Activated CD8-positive, alpha-beta T cell treated with anti-CD3 and anti-CD28 coated beads, Interleukin-2, amount 10 ng/mL, durations not matched to agents 7 days and 5 days (primary cell): Measurements from ENCODE around the gene ACTN3. TPM values are rescaled to one million over a fixed set of nuclear protein-coding genes. Genes with fewer than 3 reads are reported as not detected.

Source experiments
- ATAC-seq: fragments of 150-1000 bp; cut with Tn5 transposase; one replicate; pipeline ENCODE4 v1.10.0; 2021; ENCODE audit warnings: moderate library complexity
- CTCF ChIA-PET: fragments of 350-600 bp; sonication (Branson Sonifier 250); formaldehyde crosslinking; loops from one replicate; lab custom pipeline; 2021; ENCODE audit warnings: antibody characterized with exemption; lab: Charles Lee
- POLR2A ChIA-PET: fragments of 350-600 bp; sonication (Branson Sonifier 250); formaldehyde crosslinking; loops from one replicate; lab custom pipeline; 2021; ENCODE audit warnings: antibody characterized with exemption; lab: Charles Lee
- DNase-seq: peaks from one replicate; pipeline ENCODE4 v3.0.0-alpha.2; 2020
- H3K27ac Mint-ChIP-seq: one replicate; pipeline ENCODE4 v1.8.0; 2021; ENCODE audit warnings: mild to moderate bottlenecking, mixed read lengths
- H3K27me3 Mint-ChIP-seq: one replicate; pipeline ENCODE4 v1.8.0; 2021; ENCODE audit warnings: low read depth, mixed read lengths
- H3K36me3 Mint-ChIP-seq: one replicate; pipeline ENCODE4 v1.8.0; 2021; ENCODE audit warnings: low read depth, mixed read lengths
- H3K4me1 Mint-ChIP-seq: one replicate; pipeline ENCODE4 v1.8.0; 2021; ENCODE audit warnings: low read depth, mixed read lengths
- H3K4me3 Mint-ChIP-seq: one replicate; pipeline ENCODE4 v1.8.0; 2021; ENCODE audit warnings: mild to moderate bottlenecking, mixed read lengths
- H3K9me3 Mint-ChIP-seq: one replicate; pipeline ENCODE4 v1.8.0; 2022; ENCODE audit warnings: mixed read lengths; ENCODE audit not compliant: insufficient read depth
- total RNA-seq, 2 experiments: library from RNA; stranded (reverse); gene quantifications; one replicate each; pipeline ENCODE4 v1.2.3, GENCODE V29; 2021

Gene ACTN3
- not detected for total RNA-seq

- ATAC-seq (no peak), DNase-seq (peak; percentile 26)
- peak within 1 kb of the TSS; percentile 75 for H3K27ac Mint-ChIP-seq
- H3K9me3 Mint-ChIP-seq = no peaks in the 10 kb centered on the region
- ChIA-PET POLR2A (interaction anchor here (0.6 to 2.1 kb wide), 8 partner anchors 11 to 295 kb away, joined by 3 to 18 read pairs (median 4); partner anchors contain the start of genes DPP3, RBM14, RBM4 and RBM4B), CTCF (interaction anchor here (1.0 to 2.9 kb wide), 5 partner anchors 23 to 297 kb away, joined by 3 to 30 read pairs (median 5); partner anchors contain the start of genes CCDC87, CCS, RBM4B and RCE1)
- H3K36me3 Mint-ChIP-seq = peaks cover 19% of the 10 kb centered on the region
- peaks cover 38% of the 10 kb centered on the region for H3K4me1 Mint-ChIP-seq
- H3K27me3 Mint-ChIP-seq = peaks cover 19% of the 10 kb centered on the region
- H3K4me3 Mint-ChIP-seq = peak within 1 kb of the TSS; percentile 83
These were observed at the start of gene ACTN3 for GRCh38 chr11:66546368-66546965. ACTN3 (plus strand) TSS chr11:66546903; CDS start chr11:66546938, 35 bp downstream.

GRCh38 chr11:66497206-66497605 is 49.5 kb upstream of the ACTN3 start:
- H3K9me3 Mint-ChIP-seq = no peaks in the 10 kb centered on the region
- H3K27me3 Mint-ChIP-seq = no peaks in the 10 kb centered on the region
- CTCF ChIA-PET = no interaction called here
- peaks cover 30% of the 10 kb centered on the region for H3K36me3 Mint-ChIP-seq
- H3K4me1 Mint-ChIP-seq = no peaks in the 10 kb centered on the region
- no peak for ATAC-seq
- H3K27ac Mint-ChIP-seq = no peak overlapping the region
- no peak for DNase-seq
- H3K4me3 Mint-ChIP-seq = no peak overlapping the region
- POLR2A ChIA-PET = no interaction called here

- Mint-ChIP-seq H3K4me1 (no peaks in the 10 kb centered on the region), H3K9me3 (no peaks in the 10 kb centered on the region), H3K27me3 (no peaks in the 10 kb centered on the region), H3K36me3 (peaks cover 28% of the 10 kb centered on the region), H3K4me3 (no peak overlapping the region), H3K27ac (no peak overlapping the region)
- POLR2A ChIA-PET = interaction anchor here (0.7 kb wide), 1 partner anchor 608 kb away, joined by 3 read pairs; no protein-coding TSS in a partner anchor
- CTCF ChIA-PET = no interaction called here
- DNase-seq (no peak), ATAC-seq (no peak)
These were observed 48.2 kb upstream of the ACTN3 start for GRCh38 chr11:66498506-66498905.

- no peaks in the 10 kb centered on the region for H3K9me3 Mint-ChIP-seq
- H3K4me1 Mint-ChIP-seq = peaks cover 14% of the 10 kb centered on the region
- POLR2A ChIA-PET = no interaction called here
- no peak overlapping the region for H3K27ac Mint-ChIP-seq
- no peak overlapping the region for H3K4me3 Mint-ChIP-seq
- DNase-seq (no peak), ATAC-seq (no peak)
- CTCF ChIA-PET = interaction anchor here (1.3 kb wide), 1 partner anchor 14 kb away, joined by 4 read pairs; no protein-coding TSS in a partner anchor
- peaks cover 23% of the 10 kb centered on the region for H3K36me3 Mint-ChIP-seq
- H3K27me3 Mint-ChIP-seq = no peaks in the 10 kb centered on the region
These were observed 41.4 kb upstream of the ACTN3 start for GRCh38 chr11:66505276-66505816.

- peak overlapping the region; percentile 39 for H3K27ac Mint-ChIP-seq
- ChIA-PET CTCF (interaction anchor here (2.5 kb wide), 1 partner anchor 169 kb away, joined by 7 read pairs; the partner anchor contains the start of gene RBM4B), POLR2A (interaction anchor here (0.7 to 2.3 kb wide), 2 partner anchors 29 to 37 kb away, joined by 3 to 7 read pairs; partner anchors contain the start of genes ACTN3 and DPP3)
- H3K4me3 Mint-ChIP-seq = no peak overlapping the region
- DNase-seq (peak; percentile 21), ATAC-seq (no peak)
- H3K9me3 Mint-ChIP-seq = no peaks in the 10 kb centered on the region
- peaks cover 17% of the 10 kb centered on the region for H3K36me3 Mint-ChIP-seq
- H3K27me3 Mint-ChIP-seq = no peaks in the 10 kb centered on the region
- peaks cover 25% of the 10 kb centered on the region for H3K4me1 Mint-ChIP-seq
These were observed 37.6 kb upstream of the ACTN3 start for GRCh38 chr11:66509131-66509561.

- H3K36me3 Mint-ChIP-seq = peaks cover 11% of the 10 kb centered on the region
- ChIA-PET POLR2A (interaction anchor here (0.9 to 2.3 kb wide), 2 partner anchors 30 to 356 kb away, joined by 3 to 7 read pairs; partner anchors contain the start of gene DPP3), CTCF (interaction anchor here (1.2 to 2.5 kb wide), 2 partner anchors 32 to 168 kb away, joined by 4 to 7 read pairs; partner anchors contain the start of gene RBM4B)
- H3K9me3 Mint-ChIP-seq = no peaks in the 10 kb centered on the region
- DNase-seq (peak; percentile 83), ATAC-seq (peak; percentile 97)
- H3K27ac Mint-ChIP-seq = peak within 1 kb of the TSS; percentile 25
- peak within 1 kb of the TSS; percentile 85 for H3K4me3 Mint-ChIP-seq
- H3K4me1 Mint-ChIP-seq = peaks cover 25% of the 10 kb centered on the region
- no peaks in the 10 kb centered on the region for H3K27me3 Mint-ChIP-seq
These were observed 36.3 kb upstream of the ACTN3 start, which contains the start of gene BBS1 for GRCh38 chr11:66510271-66510989. BBS1 (plus strand) TSS chr11:66510635; CDS start chr11:66510660, 25 bp downstream.

- ChIA-PET POLR2A (interaction anchor here (2.3 kb wide), 1 partner anchor 31 kb away, joined by 7 read pairs; the partner anchor contains the start of gene DPP3), CTCF (interaction anchor here (1.2 kb wide), 1 partner anchor 32 kb away, joined by 4 read pairs; no protein-coding TSS in a partner anchor)
- ATAC-seq = peak; percentile 7
- H3K4me1 Mint-ChIP-seq = peaks cover 25% of the 10 kb centered on the region
- no peaks in the 10 kb centered on the region for H3K9me3 Mint-ChIP-seq
- no peaks in the 10 kb centered on the region for H3K27me3 Mint-ChIP-seq
- DNase-seq = no peak
- peak overlapping the region; percentile 23 for H3K27ac Mint-ChIP-seq
- peak overlapping the region; percentile 85 for H3K4me3 Mint-ChIP-seq
- peaks cover 9% of the 10 kb centered on the region for H3K36me3 Mint-ChIP-seq
These were observed 35.7 kb upstream of the ACTN3 start for GRCh38 chr11:66510990-66511339.

GRCh38 chr11:66523611-66524010 is 23.1 kb upstream of the ACTN3 start:
- DNase-seq (no peak), ATAC-seq (no peak)
- Mint-ChIP-seq H3K4me1 (no peaks in the 10 kb centered on the region), H3K27ac (no peak overlapping the region), H3K9me3 (no peaks in the 10 kb centered on the region), H3K4me3 (no peak overlapping the region), H3K36me3 (peaks cover 12% of the 10 kb centered on the region), H3K27me3 (no peaks in the 10 kb centered on the region)
- CTCF ChIA-PET = no interaction called here
- POLR2A ChIA-PET = no interaction called here

- Mint-ChIP-seq H3K27me3 (no peaks in the 10 kb centered on the region), H3K36me3 (peaks cover 12% of the 10 kb centered on the region), H3K4me3 (no peak overlapping the region), H3K4me1 (no peaks in the 10 kb centered on the region), H3K9me3 (no peaks in the 10 kb centered on the region), H3K27ac (no peak overlapping the region)
- ChIA-PET CTCF (no interaction called here), POLR2A (no interaction called here)
- DNase-seq (no peak), ATAC-seq (no peak)
These were observed 22.2 kb upstream of the ACTN3 start for GRCh38 chr11:66524304-66525040.

- DNase-seq (no peak), ATAC-seq (no peak)
- peaks cover 4% of the 10 kb centered on the region for H3K36me3 Mint-ChIP-seq
- no peaks in the 10 kb centered on the region for H3K4me1 Mint-ChIP-seq
- CTCF ChIA-PET = no interaction called here
- H3K27me3 Mint-ChIP-seq = no peaks in the 10 kb centered on the region
- no peaks in the 10 kb centered on the region for H3K9me3 Mint-ChIP-seq
- H3K4me3 Mint-ChIP-seq = no peak overlapping the region
- no peak overlapping the region for H3K27ac Mint-ChIP-seq
- POLR2A ChIA-PET = no interaction called here
These were observed 17.6 kb upstream of the ACTN3 start for GRCh38 chr11:66529069-66529468.

- Mint-ChIP-seq H3K27me3 (no peaks in the 10 kb centered on the region), H3K4me3 (no peak overlapping the region), H3K36me3 (peaks cover 4% of the 10 kb centered on the region), H3K4me1 (no peaks in the 10 kb centered on the region), H3K9me3 (no peaks in the 10 kb centered on the region), H3K27ac (no peak overlapping the region)
- DNase-seq (no peak), ATAC-seq (no peak)
- ChIA-PET POLR2A (no interaction called here), CTCF (no interaction called here)
These were observed 17.0 kb upstream of the ACTN3 start for GRCh38 chr11:66529655-66530054.
